Limb (tissue), 2 donors: ENCODE measurements around the gene RAB7B.

Experiments used
- DNase-seq, 2 donors: peaks; one replicate each; pipeline ENCODE4 v3.0.0-alpha.2; 2016; ENCODE audit errors: extremely low spot score in 2 of 2

The RAB7B gene

DNA sequence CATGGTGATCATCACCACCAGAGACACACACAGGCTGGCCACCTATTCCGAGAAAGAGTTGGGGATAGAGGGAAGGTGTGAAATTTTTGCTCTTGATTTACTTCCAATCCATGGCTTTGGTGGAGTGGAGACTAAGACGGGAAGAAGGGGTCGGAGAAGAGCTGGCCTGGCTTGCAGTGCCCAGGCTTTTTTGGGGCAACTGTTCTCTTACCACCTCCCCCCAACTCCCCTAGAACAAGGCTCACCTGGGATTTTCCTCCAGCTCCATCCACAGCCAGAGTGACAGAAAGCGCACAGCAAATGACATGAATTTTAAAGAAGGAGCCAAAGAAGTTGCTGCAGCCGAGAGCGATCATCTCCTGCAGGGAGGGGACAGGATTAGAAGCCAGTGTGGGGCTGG is 75.9 kb downstream of the RAB7B start:
- no peak for DNase-seq
